ENCODE measurements around the gene LTBP1.
"Not testable (repeated sequence)": the region's sequence is repeated elsewhere in the genome, so short reads cannot be mapped to it uniquely, and the experiment has no call there.

LTBP1 gene

DNA sequence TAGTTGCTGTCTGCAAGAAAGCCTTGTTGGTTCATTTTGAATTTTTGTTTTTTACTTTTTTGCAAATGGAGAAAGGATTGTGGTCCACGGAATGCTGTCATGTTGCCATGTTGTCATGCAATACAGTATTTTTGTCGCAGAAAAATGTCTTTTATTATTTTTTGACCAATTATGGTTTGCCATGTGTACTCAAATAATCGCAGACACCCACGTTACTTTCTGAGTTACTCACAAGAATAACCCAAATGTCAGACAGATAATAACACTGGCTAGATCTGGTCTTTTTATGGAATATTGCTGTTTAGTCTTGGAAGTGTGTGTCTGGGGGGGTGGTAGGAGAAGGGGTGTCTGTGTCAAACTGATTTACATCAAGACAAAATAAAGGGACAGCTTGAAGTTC is 188.9 kb downstream of the LTBP1 start:
- DNase-seq (ENCODE audit: low read depth in 2 of 3, low spot score in 1 of 3): no peak

GRCh38 chr2:33136056-33136455 is 189.3 kb downstream of the LTBP1 start:
- no peak for DNase-seq (ENCODE audit: low read depth in 2 of 3, low spot score in 1 of 3)

- no peak for DNase-seq (ENCODE audit: low read depth in 2 of 3, low spot score in 1 of 3)
Measured at GRCh38 chr2:33136566-33136965, 189.8 kb downstream of the LTBP1 start.

DNA sequence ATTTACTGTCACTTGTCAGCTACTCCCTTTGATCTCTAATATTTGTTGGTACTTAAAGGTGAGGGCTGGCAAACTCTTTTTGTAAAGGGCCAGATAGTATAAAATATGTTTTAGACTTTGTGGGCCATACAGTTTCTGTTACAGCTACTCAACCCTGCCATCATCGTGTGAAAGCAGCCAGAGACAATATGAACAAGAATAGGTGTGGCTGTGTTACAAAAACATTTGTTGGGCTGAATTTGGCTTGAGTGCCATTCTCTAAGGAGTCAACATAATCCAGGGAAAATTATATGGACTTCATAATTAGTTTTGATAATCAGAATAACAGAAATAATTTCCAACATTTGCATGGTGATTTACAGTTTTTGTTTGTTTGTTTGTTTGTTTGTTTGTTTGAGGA is 190.6 kb downstream of the LTBP1 start:
- DNase-seq (ENCODE audit: low read depth in 2 of 3, low spot score in 1 of 3): no peak

GRCh38 chr2:33139949-33140348 is 193.2 kb downstream of the LTBP1 start:
- DNase-seq (ENCODE audit: low read depth in 2 of 3, low spot score in 1 of 3): no peak

GRCh38 chr2:33141476-33141875 is 194.7 kb downstream of the LTBP1 start:
- DNase-seq (ENCODE audit: low read depth in 2 of 3, low spot score in 1 of 3): no peak

GRCh38 chr2:33142810-33143209 is 196.1 kb downstream of the LTBP1 start:
- no peak for DNase-seq (ENCODE audit: low read depth in 2 of 3, low spot score in 1 of 3)

DNA sequence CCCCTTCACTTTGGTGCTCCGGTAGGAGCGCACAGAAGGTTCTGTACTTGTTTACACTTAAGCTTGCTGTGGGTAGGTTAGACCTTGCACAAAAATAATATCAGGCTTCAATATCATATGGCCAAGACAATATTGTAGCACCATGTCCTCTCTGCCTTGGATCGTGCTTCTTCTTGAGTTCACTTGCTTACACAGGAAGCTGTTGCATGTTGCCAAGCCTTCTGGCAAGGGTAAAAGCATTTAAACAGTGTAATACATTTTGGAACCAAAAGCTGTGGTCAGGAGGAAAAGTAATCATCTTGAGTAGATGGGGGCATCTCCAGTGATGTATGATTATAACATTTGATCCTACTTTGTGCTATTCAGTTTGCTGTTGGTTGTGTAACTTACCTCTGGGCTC is 197.5 kb downstream of the LTBP1 start:
- no peak for DNase-seq (ENCODE audit: low read depth in 2 of 3, low spot score in 1 of 3)

DNA sequence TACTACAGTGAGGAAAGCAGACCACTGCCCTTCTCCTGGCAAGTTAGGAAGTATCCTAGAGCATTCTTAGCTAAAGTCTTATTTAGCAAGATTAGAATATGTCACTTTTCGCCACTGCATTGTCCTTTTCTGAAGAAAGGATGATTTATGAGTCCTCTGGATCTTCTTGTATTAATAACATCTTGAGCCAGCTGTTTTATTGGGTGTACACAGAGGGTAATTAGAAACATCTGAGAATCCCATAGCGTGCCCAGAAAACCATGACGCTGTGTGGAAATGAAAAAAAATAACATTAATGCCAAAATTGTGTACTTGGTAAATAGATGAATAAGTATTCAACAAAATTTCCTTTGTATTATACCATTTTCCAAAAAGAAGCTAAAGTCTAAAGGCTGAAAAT is 198.7 kb downstream of the LTBP1 start:
- no peak for DNase-seq (ENCODE audit: low read depth in 2 of 3, low spot score in 1 of 3)

GRCh38 chr2:33146102-33146501 is 199.3 kb downstream of the LTBP1 start:
- DNase-seq (ENCODE audit: low read depth in 2 of 3, low spot score in 1 of 3): no peak

GRCh38 chr2:33153008-33153407 is 206.3 kb downstream of the LTBP1 start:
- no peak for DNase-seq (ENCODE audit: low read depth in 2 of 3, low spot score in 1 of 3)

DNA sequence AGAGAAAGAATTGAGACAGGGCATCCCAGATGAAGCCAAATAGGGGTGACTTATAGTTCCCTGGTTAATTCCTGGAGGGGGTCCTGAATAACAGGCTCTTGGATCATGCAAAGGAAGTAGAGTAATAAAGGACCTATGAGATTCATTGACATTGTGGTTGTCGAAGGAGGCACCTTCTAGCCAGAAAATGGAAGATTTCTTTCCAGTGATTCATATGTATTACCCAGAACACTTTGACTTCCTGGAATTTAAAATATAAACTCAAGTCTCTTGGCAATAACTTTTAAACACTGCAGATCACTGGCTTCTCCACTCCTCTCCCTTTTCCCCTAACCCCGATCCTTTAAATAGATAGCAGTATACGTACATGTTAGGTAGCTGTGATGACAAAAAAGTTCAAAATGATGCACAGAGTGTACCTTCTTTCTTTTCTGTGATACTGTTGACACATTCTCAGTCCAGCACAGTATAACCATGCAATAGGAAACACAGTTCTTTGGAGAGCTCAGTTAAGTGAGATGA is 211.8 kb downstream of the LTBP1 start:
- no peak for DNase-seq (ENCODE audit: low read depth in 2 of 3, low spot score in 1 of 3)

DNA sequence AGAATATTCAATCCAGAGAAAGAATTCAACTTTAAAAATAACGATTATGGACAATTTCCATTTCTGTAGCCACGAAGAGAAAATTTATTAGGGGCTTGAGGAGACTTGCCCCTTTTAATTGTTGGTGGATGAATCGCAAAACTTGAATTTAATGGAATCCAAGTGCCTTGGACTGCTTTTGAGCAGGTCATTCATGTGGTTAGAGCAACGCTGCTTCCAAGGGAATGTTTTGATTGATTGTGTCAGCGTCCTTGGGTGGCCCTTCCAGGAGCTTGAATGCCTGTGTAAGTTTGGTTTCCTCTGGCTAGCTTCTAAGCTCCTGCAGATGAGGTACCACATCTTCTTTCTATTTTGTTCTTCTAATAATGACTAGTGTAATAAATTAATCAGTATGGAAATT is 213.4 kb downstream of the LTBP1 start:
- no peak for DNase-seq (ENCODE audit: low read depth in 2 of 3, low spot score in 1 of 3)

DNA sequence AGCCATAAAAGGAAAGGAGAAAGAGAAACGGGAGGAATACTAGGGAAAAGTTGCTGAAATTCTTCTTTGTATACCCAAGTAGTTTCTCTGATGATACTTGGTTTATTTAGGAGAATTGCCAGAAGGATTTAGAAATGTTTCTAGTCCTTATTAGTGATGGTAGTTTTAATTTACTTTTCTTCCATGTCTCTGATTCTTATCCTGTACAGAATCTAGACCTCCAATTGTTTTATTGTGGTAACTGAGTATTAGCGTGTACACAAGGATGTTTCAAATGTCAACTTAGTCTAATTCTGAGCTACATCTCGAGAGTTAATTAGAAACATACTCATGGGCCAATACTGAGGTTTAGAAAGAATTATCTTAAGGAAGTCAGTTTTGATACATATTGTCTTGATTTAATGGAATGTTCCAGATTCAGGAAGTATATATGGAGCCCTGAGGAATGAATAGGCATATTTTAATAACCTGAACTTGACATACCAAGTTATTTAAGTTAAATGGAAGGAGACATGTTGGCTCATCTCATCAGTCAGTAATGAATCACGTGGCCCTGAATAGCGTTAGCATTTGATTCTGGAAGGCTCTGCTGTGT is 219.6 kb downstream of the LTBP1 start:
- no peak for DNase-seq (ENCODE audit: low read depth in 2 of 3, low spot score in 1 of 3)

DNA sequence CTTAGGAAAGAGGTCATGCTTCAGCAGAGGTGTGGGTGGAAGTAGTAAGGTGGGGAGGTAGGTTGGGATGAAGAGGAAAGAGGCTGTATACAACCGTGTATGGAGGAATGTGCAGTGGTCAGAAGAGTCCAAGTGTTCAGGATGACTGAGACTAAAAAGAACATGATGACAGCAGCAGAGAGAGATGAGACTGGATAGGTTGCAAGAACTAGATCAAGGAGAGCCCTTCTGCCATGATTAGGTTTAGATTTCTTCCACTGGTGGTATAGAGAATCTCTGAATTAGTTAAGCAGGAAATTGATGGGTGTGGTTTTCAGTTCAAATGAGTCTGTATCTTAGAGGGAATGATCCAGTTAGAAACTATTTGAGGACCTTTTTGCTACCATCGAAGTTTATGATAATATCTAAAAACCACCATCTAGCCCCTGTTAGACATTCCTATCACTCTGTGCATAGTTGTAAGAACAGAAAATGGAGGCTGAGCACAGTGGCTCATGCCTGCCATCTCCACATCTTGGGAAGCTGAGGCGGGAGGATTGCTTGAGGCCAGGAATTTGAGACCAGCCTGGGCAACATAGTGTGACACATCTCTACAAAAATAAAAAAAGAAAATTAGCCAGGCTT is 221.0 kb downstream of the LTBP1 start:
- DNase-seq (ENCODE audit: low read depth in 2 of 3, low spot score in 1 of 3): no peak

DNA sequence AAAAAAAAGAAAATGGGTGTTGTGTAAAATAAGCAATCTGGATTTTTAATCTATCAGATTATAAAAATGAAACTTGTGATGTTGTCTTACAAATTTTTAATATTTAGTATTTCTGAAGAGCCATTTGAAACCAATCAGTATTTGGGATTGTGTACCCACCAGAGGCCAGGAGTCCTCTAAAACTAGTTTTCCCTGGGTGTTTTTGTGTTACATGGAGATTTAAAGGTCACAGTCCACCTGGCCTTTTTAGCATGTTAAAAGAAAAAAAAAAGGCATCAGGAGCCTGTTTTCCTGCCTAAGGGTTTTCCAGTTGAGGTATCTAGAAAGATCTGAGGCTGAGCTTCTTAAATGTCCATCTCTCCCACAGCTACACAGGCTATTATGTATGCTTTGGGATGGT is 221.7 kb downstream of the LTBP1 start:
- no peak for DNase-seq (ENCODE audit: low read depth in 2 of 3, low spot score in 1 of 3)

DNA sequence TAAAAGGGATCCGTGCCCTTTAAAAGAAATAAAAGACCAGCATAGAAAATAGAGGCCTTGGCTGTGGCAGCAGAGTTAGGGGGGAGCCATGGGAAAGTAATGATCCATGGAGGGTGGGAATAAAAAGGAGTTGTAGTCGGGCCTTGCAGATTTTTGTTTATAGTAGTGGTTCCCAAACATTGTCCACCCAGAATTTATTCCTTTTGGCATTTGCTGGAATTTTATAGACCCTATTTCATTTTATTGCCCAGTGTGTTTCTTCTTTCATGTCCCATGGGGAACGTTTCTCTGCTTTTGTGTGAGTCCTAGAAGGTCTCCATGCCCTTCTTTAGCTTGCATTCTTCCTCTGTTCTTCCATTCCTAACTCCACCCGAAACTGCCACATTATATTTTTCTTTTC is 222.2 kb downstream of the LTBP1 start:
- no peak for DNase-seq (ENCODE audit: low read depth in 2 of 3, low spot score in 1 of 3)

- DNase-seq (ENCODE audit: low read depth in 2 of 3, low spot score in 1 of 3): not testable (repeated sequence)
Measured at GRCh38 chr2:33170251-33170650, 223.5 kb downstream of the LTBP1 start.

DNA sequence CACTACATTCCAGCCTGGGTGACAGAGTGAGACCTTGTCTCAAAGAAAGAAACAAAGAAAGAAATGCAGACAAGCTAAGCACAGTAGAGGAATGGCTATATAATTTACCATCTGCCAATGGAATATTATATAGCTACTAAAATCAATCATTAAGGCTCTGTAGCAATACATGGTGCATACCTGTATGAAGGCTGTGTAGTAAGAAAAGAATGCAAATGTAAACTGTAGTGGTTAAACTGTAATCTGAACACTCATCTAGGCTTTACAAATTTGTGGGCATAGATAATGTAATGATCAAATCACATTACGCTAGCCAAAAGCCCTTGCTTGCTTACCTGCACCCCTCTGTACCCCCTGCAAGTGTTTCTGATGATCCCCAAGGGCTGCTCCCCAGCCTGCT is 230.9 kb downstream of the LTBP1 start:
- no peak for DNase-seq (ENCODE audit: low read depth in 2 of 3, low spot score in 1 of 3)

- no peak for DNase-seq (ENCODE audit: low read depth in 2 of 3, low spot score in 1 of 3)
Measured at GRCh38 chr2:33178209-33178608, 231.5 kb downstream of the LTBP1 start.

DNA sequence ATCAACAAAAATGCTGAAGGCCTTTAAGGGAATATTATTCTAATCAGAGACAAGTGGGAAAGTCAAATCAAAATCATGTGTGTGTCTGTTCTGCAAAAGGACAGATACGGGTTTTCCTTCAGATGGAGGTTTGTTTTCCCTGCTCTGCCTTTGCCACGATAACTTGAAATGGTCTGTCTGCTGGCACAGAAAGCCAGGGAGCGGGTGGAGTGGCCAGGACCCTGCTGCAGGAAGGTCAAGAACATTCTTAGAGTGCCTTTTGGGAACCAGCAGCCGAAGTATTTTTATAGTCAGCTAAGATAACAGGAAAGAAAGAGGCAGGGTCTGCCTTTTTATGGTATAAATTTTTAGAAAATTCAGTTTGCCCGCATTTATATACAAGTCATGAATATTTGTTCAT is 234.2 kb downstream of the LTBP1 start:
- DNase-seq (ENCODE audit: low read depth in 2 of 3, low spot score in 1 of 3): no peak

DNA sequence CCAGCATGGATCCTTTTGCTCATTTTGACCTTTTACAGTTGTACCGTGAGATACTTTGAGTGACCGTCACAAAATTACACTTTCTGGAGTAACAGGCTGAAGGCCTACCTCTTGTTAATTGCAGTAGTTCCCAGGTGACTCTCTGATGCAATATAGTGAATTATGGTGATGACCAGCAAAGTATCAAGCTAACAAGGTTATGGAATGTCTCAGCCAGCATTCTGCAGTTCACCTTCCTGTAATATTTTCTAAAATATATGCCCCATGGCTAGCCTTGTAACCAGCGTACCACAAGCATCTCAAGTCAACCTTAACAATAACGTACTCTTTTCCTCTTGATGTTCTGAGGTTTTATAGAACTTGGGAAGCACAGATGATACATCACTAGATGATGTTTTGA is 234.7 kb downstream of the LTBP1 start:
- no peak for DNase-seq (ENCODE audit: low read depth in 2 of 3, low spot score in 1 of 3)

GRCh38 chr2:33184041-33184440 is 237.3 kb downstream of the LTBP1 start:
- DNase-seq (ENCODE audit: low read depth in 2 of 3, low spot score in 1 of 3): no peak
